HG02885 (cell line): ENCODE results near the gene HIGD1A.

Source experiments
- ATAC-seq: cut with Tn5 transposase; IDR thresholded peaks from one replicate; pipeline ENCODE4 v1.9.1; 2021; ENCODE audit warnings: mild to moderate bottlenecking; ENCODE audit not compliant: unreplicated experiment, poor library complexity

Gene HIGD1A

DNA sequence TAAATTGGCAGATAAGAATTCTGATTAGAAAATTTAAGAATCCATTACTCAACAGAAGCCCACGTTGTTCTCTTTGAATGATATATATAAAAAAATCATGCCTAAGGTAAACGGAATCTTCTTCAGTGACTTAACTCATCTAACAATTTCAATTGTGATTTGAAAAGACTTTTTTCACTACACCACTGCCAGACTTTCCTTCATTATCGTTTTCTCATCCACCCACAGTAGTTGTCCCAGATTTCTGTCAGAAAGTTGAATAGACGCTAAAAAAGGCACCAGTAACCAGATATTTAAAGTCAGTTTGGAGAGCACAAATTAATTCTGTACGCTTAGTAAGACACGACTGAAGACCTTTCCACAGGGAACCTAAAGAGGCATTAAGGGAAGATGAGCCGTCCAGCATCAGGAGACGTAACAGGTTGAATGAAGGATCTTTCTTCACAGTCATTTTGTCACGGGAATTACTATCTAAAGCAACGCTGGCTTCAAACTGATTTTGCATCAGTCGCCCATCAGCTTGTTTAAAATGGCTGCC is 1.3 kb downstream of the HIGD1A start:
- ATAC-seq, result no peak

DNA sequence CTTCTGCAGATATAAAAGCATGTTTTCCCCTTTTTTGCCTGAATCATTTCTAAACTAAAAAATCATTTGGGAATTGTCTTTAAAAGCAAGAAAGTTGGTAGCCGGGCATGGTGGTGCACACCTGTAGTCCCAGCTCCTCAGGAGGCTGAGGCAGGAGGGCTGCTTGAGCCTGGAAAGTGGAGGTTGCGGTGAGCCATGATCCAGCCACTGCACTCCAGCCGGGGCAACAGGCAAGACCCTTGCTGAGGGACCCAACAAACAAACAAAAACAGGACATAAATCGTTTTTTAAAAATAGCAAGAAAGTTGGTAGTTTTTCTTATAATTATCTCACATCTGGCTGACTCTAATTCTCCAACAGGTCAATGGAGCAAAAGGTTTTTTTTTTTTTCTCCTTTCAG is 2.5 kb downstream of the HIGD1A start:
- ATAC-seq, result no peak

DNA sequence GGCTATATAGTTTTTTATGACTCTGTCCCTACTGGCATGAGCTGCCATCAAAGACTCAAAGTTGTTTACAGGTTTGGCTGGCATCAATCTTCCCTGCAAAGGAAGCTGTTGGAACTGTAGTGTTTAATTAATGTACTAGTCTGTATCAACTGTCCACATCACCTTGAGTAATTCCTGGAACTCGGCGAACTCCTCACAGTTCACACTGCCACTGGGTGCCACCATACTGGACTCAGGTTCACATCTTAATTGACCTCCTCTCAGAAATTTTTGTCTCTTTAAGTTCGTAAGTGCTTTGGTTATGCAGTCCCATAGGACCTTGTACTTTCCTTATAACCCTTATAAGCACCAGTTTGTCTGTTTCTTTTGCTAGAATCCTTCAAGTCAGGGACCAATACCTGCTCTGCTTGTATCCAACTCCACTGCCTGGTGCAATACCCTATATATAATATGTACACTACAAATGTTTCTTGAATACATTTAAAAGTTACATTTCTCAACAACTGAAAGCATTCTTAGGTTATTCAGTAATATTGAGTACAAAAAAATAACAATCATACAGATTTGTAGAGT is 3.2 kb downstream of the HIGD1A start:
- ATAC-seq, result no peak

GRCh38 chr3:42800251-42800650 is 4.0 kb downstream of the HIGD1A start:
- no peak for ATAC-seq

DNA sequence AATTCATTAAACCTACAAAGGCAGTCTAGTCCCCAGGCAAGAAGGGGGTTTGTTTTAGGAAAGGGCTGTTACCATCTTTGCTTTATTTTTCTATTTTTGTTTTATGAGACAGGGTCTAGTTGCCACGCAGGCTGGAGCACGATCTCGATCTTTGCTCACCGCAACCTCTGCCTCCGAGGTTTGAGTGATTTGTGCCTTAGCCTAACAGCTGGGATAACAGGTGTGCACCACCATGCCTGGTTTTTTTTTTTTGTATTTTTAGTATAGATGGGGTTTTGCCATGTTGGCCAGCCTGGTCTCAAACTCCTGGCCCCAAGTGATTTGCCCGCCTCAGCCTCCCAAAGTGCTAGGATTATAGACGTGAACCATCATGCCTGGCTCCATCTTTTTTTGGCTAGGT is 4.9 kb downstream of the HIGD1A start:
- no peak for ATAC-seq

- ATAC-seq, result no peak
Measured at GRCh38 chr3:42796332-42796885, 7.9 kb downstream of the HIGD1A start.

GRCh38 chr3:42795621-42796181 is 8.6 kb downstream of the HIGD1A start:
- ATAC-seq, result no peak

DNA sequence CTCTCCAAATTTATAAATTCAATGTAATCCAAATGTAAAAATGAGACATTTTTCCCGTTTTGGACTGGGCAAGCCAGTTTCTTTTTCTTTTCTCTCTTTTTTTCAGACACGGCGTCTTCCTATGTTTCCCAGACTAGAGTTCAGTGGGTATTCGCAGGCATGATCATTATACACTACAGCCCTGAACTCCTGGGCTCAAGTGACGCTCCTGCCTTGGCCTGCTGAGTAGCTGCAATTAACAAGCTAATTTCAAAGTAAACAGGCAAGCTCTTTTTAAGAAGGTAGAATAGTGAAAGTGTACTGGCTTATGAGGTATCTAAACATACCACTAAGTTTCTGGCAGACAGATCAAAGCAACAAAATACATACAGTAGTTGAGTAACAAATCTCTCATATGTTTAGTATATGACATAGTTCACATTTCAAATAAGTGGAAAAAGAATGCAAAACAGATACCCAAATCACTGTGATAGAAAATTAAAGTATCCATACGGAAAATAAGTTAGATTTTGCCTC is 13.5 kb downstream of the HIGD1A start:
- ATAC-seq, result no peak

DNA sequence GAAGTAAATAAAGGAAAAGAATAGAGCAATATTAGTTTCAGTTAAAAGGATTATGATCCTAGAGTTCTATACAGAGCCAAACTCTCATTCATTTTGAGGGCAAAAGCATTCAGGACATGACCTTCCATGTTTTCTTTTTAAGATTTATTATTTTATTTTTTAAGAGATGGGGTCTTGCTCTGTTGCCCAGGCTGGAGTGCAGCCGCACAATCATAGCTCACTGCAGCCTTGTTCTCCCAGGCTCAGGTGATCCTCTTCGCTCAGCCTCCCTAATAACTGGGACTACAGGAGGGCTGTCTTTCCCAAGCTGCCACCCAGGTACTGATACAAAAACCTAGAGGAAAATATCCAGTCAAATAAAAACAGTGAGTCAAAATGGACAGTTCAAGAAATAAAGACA is 17.7 kb downstream of the HIGD1A start:
- no peak for ATAC-seq

DNA sequence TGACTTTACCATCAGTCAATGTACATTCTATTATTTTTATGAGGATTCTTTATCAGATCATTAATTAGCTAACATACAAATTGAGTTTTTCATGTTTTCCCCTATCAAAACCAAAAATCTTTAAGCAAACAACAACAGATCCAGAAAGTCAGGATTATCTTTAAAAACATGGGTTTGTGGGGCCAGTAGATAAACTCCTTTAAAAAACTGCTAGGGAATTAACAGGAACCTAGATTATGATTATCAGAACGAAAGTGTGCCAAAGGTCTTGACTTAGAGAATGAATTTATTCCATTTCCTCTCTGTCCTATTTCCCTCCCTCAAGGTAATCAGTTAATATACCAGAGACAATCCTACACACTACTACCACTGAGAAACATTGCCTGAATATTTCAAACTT is 18.1 kb downstream of the HIGD1A start:
- ATAC-seq, result no peak

- peak; percentile 45 for ATAC-seq
Measured at GRCh38 chr3:42780892-42781700, 23.2 kb downstream of the HIGD1A start.

DNA sequence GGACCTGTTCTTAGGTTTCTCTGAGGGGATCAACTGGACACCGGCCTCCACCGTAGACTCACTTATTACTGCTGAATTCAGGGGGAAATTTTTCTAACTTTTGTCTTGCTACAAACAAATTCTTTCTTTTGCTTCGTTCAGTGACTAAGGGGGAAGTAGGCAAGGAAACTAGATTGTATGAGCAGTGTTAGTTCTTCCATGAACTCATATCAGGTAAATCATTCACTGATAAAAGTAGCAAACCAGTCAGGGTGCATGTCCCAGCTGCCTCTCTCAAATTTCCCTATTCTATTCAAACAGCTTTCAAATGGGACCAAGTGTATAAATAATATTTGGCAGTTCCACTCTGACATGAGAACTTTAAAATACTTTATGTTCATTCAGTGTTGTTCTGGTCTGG is 23.9 kb downstream of the HIGD1A start:
- no peak for ATAC-seq

DNA sequence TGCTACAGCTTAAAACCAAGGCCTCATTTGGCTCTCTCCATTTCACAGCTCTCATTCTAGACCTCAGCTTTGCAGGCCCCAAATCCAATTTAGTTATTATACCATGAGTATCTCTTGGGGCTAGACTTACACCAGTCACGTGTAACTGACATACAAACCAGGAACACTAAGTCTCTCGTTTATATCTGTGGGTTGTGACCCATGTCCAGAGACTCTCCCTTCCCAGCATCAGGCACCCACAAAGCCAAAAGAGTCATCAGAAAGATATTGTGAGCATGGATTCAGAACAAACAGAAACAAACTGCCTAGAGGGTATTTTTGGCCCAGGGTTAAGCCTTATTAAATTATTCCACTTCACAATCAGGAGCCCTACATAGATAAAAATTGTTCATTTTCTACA is 25.6 kb downstream of the HIGD1A start:
- ATAC-seq, result no peak

- ATAC-seq, result peak; percentile 11
Measured at GRCh38 chr3:42773409-42773751, 30.9 kb downstream of the HIGD1A start.

DNA sequence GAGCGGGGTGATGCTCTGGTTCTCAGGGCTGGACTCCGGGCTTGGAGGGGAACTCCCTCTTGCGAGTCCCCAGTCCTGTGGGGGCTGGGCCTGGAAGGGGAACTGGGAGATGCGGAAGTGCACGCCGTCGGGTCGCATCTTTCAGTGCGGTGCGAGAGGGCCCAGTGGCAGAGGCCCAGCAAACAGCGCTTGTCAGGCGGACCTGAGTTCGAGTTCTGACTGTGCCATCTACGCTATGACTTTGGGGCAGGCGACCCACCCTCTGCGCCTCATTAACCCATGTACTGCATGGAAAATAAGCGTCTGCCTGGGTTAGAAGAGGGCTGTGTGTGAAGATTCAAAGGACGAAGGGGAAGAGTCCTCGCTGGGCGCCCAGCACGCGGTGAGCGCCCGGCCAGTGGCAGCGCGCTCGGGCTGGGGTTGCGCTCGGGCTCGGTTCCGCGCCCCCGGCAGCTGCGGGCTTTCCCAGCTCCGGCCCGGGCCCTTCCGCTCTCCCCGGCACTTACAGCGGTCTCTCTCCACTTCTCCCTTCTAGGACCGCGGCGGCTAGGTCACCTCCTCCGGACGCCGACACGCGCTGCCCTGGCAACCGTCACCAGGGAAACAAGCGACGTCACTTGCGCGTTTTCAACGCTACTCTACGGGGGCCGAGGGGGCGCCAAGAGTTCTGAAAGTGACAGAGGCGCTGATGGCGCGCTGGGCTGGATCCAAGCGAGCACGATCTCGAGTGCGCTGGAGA is 31.5 kb downstream of the HIGD1A start, which contains the start of gene CCDC13:
CCDC13 (minus strand) TSS at position 584 of the 739 bp plus-strand sequence. CDS start 14,908 bp downstream, outside the sequence.
- peak; percentile 99 for ATAC-seq

GRCh38 chr3:42771271-42771670 is 33.0 kb downstream of the HIGD1A start:
- no peak for ATAC-seq

GRCh38 chr3:42769477-42770131 is 34.7 kb downstream of the HIGD1A start:
- ATAC-seq, result no peak

GRCh38 chr3:42764561-42765295 is 39.6 kb downstream of the HIGD1A start:
- ATAC-seq, result no peak

DNA sequence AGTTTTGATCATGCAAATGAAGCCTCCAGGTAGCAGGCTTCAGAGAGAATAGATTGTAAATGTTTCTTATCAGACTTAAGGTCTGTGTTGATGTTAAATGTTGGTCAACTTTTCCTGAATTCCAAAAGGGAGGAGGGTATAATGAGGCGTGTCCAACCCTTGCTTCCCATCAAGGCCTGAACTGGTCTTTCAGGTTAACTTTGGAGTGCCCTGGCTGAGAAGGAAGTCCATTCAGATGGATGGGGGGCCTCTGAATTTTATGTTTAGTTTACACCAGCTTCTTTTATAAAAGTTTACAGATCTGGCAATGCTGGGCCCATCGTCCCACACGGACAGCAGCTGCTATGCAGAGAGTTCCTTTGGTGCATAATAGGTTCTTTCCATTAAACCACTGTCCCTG is 40.2 kb downstream of the HIGD1A start:
- no peak for ATAC-seq
